Smooth muscle cell (in vitro differentiated cells): Measurements from ENCODE around the gene BHLHE23. TPM values are rescaled to one million over a fixed set of nuclear protein-coding genes. Genes with fewer than 3 reads are reported as not detected.

Experiments used
- DNase-seq: peaks from one replicate; lab custom pipeline; 2025; ENCODE audit not compliant: unreplicated experiment; lab: John Stamatoyannopoulos, UW
- H2AFZ ChIP-seq: fragments of 200-600 bp; sonication (generic); 2 replicates; pipeline ENCODE4 v1.6.0; 2016; ENCODE audit warnings: antibody characterized with exemption, low read depth, mild to moderate bottlenecking
- H3F3A ChIP-seq: fragments of 200-600 bp; sonication (generic); 2 replicates; pipeline ENCODE4 v1.6.0; 2017; ENCODE audit warnings: antibody characterized with exemption, low read depth
- H3K27ac ChIP-seq: fragments of 200-600 bp; sonication (generic); 2 replicates; pipeline ENCODE4 v1.5.1; 2016; ENCODE audit warnings: low read depth, mild to moderate bottlenecking
- H3K27me3 ChIP-seq: fragments of 200-600 bp; sonication (generic); 2 replicates; pipeline ENCODE4 v1.6.1; 2016; ENCODE audit warnings: low read depth, mild to moderate bottlenecking
- H3K36me3 ChIP-seq: fragments of 200-600 bp; sonication (generic); 2 replicates; pipeline ENCODE4 v1.5.1; 2016; ENCODE audit warnings: low read depth
- H3K4me1 ChIP-seq: fragments of 200-600 bp; sonication (generic); 2 replicates; pipeline ENCODE4 v1.5.1; 2016; ENCODE audit warnings: low read depth
- H3K4me2 ChIP-seq: fragments of 200-600 bp; sonication (generic); 2 replicates; pipeline ENCODE4 v1.6.0; 2016; ENCODE audit warnings: mild to moderate bottlenecking
- H3K4me3 ChIP-seq: fragments of 200-600 bp; sonication (generic); 2 replicates; pipeline ENCODE4 v1.5.1; 2016; ENCODE audit warnings: mild to moderate bottlenecking
- H3K79me2 ChIP-seq: fragments of 200-600 bp; sonication (generic); 2 replicates; pipeline ENCODE4 v1.6.0; 2016; ENCODE audit warnings: low read depth, mild to moderate bottlenecking
- H3K9ac ChIP-seq: fragments of 200-600 bp; sonication (generic); 2 replicates; pipeline ENCODE4 v1.6.0; 2016; ENCODE audit warnings: low read depth
- H3K9me3 ChIP-seq: fragments of 200-600 bp; sonication (generic); replicated peaks from 2 replicates; pipeline ENCODE4 v1.5.1; 2016; ENCODE audit warnings: low read depth
- H4K20me1 ChIP-seq: fragments of 200-600 bp; sonication (generic); 2 replicates; pipeline ENCODE4 v1.6.0; 2016; ENCODE audit warnings: low read depth
- WGBS: methylation state at CpG from one replicate; pipeline ENCODE4 v1.1.7; 2016; ENCODE audit warnings: low lambda C conversion rate; 5-methylcytosine and 5-hydroxymethylcytosine counted together
- polyA plus RNA-seq: library from polyadenylated mRNA; unstranded; fragments of >200 nt; fragmentation: Nextera tagmentation; extraction: Ambion mirVana; gene quantifications from 2 replicates; pipeline ENCODE4 v1.2.1, GENCODE V29; 2016
- total RNA-seq: library from RNA; depleted of rRNA; stranded (reverse); fragments of >200 nt; gene quantifications from 2 replicates; pipeline ENCODE4 v1.2.3, GENCODE V29; 2014
- TF ChIP-seq, protein P1 (sequence below): fragments of 200-600 bp; sonication (generic); IDR thresholded peaks from 2 replicates; pipeline ENCODE4 v1.5.1; 2017; ENCODE audit warnings: borderline replicate concordance, mild to moderate bottlenecking, antibody characterized with exemption; ENCODE audit not compliant: insufficient read depth, poor library complexity, severe bottlenecking

BHLHE23 gene
- total and polyA plus RNA-seq, 2 experiments from 2014 or later, result not detected

DNA sequence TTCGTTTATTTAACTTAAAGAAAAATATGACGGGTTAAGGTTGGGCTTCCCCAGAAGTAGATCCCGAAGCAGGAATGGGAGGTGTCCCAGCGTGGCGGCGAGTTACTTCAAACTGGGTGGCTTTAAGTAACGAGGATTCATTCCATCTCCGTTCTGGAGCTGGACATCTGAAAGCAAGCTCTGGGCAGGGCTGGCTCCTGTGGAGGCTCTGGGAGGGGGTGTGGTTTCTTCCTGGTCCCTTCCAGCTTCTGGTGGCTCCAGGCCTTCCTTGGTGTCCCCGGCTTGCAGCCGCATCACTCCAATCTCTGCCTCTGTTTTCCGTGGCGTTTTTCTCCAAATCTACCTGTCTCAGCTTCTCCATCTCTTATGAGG, 47.3 kb upstream of the BHLHE23 start:
- Histone ChIP-seq H3K27me3 (peaks cover 4% of the 10 kb centered on the region), H3K4me1 (no peaks in the 10 kb centered on the region), H3K27ac (no peak overlapping the region), H3K4me2 (no peak overlapping the region), H3K4me3 (no peak overlapping the region), H3K9ac (no peak overlapping the region), H3K36me3 (no peaks in the 10 kb centered on the region), H3F3A (no peaks in the 10 kb centered on the region), H3K79me2 (no peaks in the 10 kb centered on the region), H2AFZ (no peak overlapping the region), H3K9me3 (no peaks in the 10 kb centered on the region), H4K20me1 (no peaks in the 10 kb centered on the region)
- TF ChIP-seq, protein P1, sequence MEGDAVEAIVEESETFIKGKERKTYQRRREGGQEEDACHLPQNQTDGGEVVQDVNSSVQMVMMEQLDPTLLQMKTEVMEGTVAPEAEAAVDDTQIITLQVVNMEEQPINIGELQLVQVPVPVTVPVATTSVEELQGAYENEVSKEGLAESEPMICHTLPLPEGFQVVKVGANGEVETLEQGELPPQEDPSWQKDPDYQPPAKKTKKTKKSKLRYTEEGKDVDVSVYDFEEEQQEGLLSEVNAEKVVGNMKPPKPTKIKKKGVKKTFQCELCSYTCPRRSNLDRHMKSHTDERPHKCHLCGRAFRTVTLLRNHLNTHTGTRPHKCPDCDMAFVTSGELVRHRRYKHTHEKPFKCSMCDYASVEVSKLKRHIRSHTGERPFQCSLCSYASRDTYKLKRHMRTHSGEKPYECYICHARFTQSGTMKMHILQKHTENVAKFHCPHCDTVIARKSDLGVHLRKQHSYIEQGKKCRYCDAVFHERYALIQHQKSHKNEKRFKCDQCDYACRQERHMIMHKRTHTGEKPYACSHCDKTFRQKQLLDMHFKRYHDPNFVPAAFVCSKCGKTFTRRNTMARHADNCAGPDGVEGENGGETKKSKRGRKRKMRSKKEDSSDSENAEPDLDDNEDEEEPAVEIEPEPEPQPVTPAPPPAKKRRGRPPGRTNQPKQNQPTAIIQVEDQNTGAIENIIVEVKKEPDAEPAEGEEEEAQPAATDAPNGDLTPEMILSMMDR, result no peak
- DNase-seq, result no peak
- WGBS, result 90% methylated on average over 12 of the region's 12 CpGs

DNA sequence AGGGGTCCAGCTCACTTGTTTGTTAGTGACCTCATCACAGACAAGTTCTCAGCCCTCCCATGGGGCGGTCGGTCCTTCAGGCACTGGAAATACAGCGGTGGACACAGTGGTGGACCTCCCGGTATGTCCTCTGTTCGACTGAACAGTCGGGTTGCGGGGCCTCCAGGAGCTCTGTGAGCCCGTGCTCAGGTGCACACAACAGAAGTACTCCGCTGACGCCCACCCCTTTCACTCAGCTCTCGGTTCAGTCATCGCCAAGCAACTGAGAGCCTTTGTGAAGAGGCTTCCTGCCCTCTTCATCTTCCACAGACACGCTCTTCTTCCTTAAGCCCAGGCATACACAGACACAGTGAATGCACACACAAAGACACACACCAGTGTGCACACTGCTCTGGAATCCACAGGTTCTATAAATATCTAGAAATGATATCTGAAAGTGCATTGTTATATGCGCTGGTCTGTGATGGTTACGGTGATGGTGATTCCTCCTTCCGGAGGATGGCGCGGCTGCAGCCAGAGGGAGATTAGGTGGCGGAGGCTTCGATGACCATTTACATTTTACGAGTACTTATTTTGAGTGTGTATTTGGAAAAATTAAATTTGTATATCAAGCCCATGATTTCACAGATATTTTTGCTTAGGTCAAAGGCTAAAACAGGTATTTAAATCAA, 46.8 kb upstream of the BHLHE23 start:
- TF ChIP-seq, protein P1, result no peak
- Histone ChIP-seq H3K9me3 (no peaks in the 10 kb centered on the region), H4K20me1 (no peaks in the 10 kb centered on the region), H3K36me3 (no peaks in the 10 kb centered on the region), H3K9ac (no peak overlapping the region), H2AFZ (no peak overlapping the region), H3K4me1 (no peaks in the 10 kb centered on the region), H3K4me3 (no peak overlapping the region), H3K4me2 (no peak overlapping the region), H3K79me2 (no peaks in the 10 kb centered on the region), H3K27me3 (peaks cover 4% of the 10 kb centered on the region), H3K27ac (no peak overlapping the region), H3F3A (no peaks in the 10 kb centered on the region)
- WGBS, result 95% methylated on average over 21 of the region's 21 CpGs
- DNase-seq, result no peak

DNA sequence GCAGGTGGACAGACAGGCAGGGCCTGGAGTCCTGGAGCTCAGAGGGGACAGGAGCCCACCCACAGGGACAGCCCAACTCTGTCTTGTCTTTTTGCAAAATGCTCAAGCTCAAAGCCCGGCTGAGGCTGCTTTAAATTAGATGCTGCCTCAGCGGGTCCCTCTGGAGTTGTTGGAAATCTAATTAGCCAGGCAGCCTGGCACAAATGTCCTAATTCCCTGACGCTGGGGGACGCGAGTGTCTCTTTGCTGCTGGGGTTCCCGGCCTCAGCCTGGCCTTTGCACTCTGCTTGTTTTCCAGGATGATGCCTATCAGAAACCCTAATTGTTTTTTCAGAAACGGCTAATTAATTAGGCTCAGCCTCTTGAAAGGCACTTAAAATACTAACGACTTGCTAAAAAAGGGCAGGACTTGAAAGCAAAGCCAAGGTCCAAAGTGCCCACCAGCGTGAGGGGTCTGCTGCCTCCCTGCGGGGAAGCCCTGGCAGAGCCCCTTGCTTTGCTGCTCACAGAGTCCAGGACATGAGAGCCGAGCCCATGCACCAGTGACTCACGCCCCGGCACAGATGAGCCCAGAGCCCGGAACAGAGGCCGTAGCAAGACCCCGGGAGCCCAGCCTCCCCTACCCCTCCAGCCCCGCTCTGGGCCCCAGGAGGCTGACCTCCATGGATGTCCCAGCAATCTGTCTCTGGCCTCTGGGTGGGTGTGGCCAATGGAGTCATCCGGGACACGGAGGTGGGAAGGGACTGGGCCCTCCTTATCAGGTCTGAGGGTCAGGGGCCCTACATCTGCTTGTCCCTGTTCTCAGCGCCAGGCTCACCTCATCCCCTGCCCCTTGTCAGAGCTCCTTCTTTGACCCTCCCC, 46.0 kb upstream of the BHLHE23 start:
- no peaks in the 10 kb centered on the region for H3F3A ChIP-seq
- no peak for DNase-seq
- H3K79me2 ChIP-seq, result no peaks in the 10 kb centered on the region
- no peak overlapping the region for H2AFZ ChIP-seq
- H3K4me3 ChIP-seq, result no peak overlapping the region
- no peaks in the 10 kb centered on the region for H3K36me3 ChIP-seq
- H3K4me2 ChIP-seq, result no peak overlapping the region
- no peak overlapping the region for H3K9ac ChIP-seq
- no peaks in the 10 kb centered on the region for H4K20me1 ChIP-seq
- WGBS, result 75% methylated on average over 19 of the region's 20 CpGs
- TF ChIP-seq, protein P1, result no peak
- no peak overlapping the region for H3K27ac ChIP-seq
- H3K27me3 ChIP-seq, result no peaks in the 10 kb centered on the region
- no peaks in the 10 kb centered on the region for H3K9me3 ChIP-seq
- H3K4me1 ChIP-seq, result no peaks in the 10 kb centered on the region
